ENCODE data around the gene ROBO2.

GRCh38 chr3:77086408-77086807 lies 46.5 kb downstream of the ROBO2 start:
- no peak for TF ChIP-seq RAD21 (IDR thresholded peaks at IDR 0.05; ENCODE audit: low read length)
- TF ChIP-seq CTCF (IDR thresholded peaks at IDR 0.05): no peak; the same call in 1 of the 2 replicates
- TF ChIP-seq POLR2AphosphoS5 (IDR thresholded peaks at IDR 0.05; ENCODE audit: low read depth, low read length): no peak
- no peak for TF ChIP-seq EP300 (IDR thresholded peaks at IDR 0.05; ENCODE audit: borderline replicate concordance in 1 of 2, low read depth in 1 of 2, low read length in 1 of 2)
- TF ChIP-seq TEAD4 (IDR thresholded peaks at IDR 0.05; ENCODE audit: borderline replicate concordance, insufficient read depth): no peak
- TF ChIP-seq TAF1 (IDR thresholded peaks at IDR 0.05; ENCODE audit: borderline replicate concordance, low read depth, low read length): no peak
- no peak for TF ChIP-seq YY1 (IDR thresholded peaks at IDR 0.05; ENCODE audit: low read depth)
- TF ChIP-seq SIN3A (IDR thresholded peaks at IDR 0.05; ENCODE audit: borderline replicate concordance, low read depth, low read length): no peak
- TF ChIP-seq GABPA (IDR thresholded peaks at IDR 0.05; ENCODE audit: low read depth): no peak

Measured in SK-N-SH (cell line).